ENCODE results near the gene SLC35B3.
"Not testable (repeated sequence)": the region's sequence is repeated elsewhere in the genome, so short reads cannot be mapped to it uniquely, and the experiment has no call there.

SLC35B3 gene

DNA sequence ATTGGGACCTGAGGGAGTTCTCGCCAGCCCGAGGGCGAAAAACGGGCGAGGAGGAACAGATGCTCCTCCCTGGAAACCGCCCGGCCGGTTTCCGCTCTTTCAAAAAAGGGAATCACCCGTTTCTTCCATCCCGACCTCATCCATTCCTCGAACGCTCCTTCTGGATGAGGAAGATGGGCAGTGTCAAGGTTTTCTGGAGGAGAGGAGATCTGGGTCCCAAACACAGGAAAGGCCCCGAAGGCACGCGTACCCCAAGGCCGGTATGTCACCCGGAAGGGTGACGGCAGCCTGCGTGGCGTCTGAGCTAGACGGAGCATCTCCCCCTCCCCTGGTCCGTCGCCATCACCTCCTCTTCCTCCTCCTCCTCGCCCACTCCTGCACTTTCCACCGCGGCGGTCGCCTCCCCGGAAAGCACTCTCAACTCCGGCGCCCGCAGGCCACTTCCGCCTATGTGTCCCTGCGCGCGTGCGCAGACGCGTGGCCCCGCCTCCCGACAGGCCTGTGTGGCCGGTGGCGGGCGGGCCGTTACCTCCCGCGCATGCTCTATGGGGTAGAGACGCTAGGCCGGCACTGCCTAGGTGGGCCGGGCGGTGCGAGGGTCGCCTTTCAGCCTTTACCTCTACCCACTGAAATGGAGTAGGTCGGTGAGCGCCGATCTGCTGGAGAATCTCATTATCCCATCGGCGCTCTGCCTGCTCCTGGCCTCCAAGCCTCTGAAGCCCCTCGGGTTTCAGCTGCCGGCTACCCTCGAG, at the start of gene SLC35B3:
TSS of gene SLC35B3 (minus strand) at position 453 of the 752 bp plus-strand sequence.
- DNase-seq (ENCODE audit: low read depth) = peak; percentile 98

DNA sequence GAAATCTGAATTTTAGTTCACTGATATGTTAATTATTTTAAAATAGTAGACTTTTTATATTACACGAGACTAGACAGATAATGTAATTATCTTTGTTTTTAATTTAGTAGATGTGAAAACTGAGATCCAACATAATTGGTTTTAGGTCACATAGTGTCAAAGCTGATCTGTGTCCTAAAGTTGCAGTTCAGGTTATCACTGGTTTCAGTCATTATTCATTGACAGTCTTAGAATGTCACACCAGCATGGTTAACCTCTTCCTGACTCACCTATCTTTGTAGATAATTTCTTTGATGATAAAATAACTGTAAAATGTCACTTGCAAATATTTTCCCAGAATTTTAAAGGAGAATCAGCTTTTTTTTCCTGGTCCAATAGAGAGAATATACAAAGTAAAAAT, 48.3 kb upstream of the SLC35B3 start:
- no peak for DNase-seq (ENCODE audit: low read depth)

DNA sequence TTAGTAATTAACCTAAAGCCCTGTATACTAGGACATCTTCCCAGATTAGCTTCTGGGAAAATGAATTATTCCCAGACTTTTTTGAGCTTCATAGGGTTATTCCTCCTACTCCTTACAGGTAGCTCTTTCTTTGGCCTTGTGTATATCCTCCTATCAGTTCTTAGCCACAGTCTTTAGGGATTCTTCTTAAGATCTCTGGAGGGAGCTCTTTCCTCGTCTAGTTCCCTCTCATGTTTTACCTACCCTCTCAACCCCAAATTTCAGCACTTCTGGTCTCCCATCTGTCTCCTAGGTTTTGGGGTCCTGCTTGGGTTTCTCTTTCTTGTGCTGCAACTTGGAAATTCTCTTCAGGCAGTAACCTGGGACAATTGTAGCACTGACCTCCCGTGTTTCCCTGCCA, 46.4 kb upstream of the SLC35B3 start:
- DNase-seq (ENCODE audit: low read depth) = no peak

DNA sequence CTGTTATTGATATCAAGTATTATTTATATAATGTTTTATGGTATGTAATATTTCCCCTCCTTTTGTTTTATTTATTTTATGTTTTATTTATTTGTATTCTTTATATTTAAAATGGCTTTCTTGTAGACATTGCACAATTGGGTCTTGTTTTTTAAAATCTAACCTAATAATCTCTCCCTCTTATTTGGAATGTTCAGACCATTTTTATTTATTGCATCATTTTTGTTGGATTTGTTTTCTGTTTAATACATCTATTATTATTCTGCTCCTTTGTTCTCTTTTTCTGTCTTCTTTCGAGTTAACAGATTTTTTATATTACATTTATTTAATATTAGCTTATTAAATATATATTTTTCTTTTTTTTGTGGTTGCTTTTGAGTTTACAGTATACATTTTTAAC, 43.1 kb upstream of the SLC35B3 start:
- DNase-seq (ENCODE audit: low read depth) = no peak

DNA sequence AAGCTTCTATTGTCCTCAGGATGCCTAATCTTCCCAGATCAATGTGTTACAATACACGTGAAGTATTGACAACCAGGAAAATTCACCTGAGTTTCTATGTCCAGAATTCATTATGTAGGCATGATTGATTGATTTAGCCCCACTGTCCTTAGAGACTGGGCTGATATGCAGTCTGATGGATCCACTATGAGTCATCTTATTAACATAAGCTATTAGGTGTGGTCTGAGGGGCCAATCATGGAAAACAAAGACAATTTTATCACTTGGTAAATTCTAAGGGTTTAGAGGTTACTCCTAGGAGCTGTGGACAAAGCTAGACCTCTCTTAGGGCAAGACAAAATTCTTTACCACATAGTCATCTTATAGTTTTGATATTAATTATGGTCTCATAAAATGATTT, 41.3 kb upstream of the SLC35B3 start:
- no peak for DNase-seq (ENCODE audit: low read depth)

DNA sequence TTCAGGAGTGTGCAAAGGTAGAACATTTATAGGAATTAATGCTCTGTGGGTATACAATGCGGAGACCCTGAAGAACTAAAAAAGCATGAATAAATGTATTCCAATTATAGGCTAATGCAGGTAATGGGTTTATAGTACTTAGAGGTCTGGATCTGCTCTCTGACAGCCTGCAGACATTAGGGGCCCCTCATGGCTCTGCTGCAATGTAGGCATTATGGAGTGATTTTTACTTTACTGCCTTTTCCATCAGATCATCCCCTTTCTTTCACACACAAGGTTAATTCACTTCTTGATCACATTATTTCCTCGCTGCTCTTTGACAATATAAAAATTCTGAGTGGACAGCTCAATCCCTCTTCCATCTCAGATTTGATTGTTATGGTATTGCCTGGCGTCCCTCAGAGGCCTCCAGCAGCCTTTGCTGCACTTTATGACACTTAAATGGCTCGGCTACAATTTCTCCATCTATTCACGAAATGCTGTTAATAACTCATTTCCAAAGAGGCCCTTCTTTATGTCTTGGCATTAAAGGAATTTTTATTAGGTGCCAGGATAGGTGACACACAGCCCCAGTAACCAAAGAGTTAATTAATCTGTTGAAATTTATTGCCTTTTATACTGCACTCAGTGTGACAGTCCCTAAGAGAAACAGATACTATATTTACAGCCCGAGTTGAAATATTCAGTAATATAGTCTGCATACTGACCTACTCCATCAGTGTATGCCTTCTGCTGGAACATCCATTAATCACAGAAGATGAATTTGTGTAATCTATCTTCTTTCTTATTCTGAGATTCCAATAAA, 33.4 kb upstream of the SLC35B3 start:
- no peak for DNase-seq (ENCODE audit: low read depth)

DNA sequence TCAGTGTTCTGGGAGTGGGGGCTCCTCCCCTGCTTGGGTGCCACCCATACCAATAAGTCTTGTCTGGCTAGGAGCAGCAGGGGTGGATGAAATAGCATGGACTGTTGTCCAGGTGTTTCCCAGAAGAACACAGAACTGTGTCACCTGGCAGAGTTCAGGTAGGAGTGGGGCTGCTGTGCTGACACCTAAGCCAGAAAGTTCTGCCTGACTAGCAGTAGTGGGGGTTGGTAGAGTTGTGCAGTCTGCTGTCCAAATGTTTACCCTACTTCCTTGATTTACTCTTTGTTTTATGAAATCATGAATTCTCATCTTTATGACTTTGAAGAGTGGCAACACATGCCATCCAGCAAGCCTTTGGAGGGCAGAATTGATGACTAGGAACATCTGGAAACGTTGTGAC, 27.3 kb upstream of the SLC35B3 start:
- DNase-seq (ENCODE audit: low read depth) = no peak

DNA sequence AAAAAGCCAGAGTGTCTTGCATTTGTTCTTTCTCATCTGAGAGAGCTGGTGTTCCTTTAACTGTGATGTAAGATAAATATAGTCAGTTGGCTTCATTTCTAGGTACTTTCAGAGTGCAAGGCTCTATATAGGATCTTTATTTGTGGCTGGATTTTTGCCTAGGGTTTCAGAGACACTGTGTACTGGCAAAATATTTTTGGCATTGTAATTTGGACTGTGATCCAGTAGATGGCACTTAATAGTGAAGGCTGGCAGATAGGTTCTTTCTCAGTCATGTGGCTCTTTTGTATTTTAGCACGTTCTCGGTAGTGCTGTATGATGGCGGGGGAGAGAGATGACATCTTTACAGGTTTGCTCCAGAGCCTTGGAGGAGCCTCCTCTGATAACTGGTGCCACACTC, 26.8 kb upstream of the SLC35B3 start:
- no peak for DNase-seq (ENCODE audit: low read depth)

DNA sequence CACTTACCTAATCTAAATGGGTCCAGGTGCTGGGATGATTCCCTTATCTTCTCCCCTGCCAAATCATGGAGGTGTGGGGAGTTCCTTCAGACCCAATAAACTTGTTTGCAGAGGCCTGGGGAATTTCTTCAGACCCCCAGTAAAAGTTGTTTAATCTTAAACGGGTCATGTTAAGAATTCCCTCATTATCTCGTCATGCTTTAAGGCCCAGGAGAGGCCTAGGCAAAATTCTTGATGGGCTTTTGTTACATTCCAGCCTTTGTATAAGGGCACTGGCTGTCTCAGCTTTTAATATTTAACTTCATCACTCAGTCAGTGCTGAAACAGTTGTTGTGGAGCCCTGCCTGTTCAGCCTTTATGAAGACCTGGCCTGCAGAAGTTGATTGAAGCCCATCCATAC, 11.0 kb upstream of the SLC35B3 start:
- no peak for DNase-seq (ENCODE audit: low read depth)

DNA sequence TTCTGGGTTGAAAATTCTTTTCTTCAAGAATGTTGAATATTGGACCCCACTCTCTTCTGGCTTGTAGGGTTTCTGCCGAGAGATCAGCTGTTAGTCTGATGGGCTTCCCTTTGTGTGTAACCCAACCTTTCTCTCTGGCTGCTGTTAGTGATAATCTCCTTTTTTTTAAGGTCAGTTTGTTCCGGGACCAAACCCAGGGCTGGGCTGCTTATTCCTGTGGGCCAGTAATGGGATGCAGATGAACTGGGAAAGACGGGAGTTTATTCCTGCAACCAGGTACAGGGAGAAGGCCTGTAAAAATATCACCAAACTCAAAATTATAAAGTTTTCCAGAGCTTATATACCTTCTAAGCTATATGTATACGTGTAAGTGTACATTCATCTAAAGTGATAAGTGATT, 10.6 kb upstream of the SLC35B3 start:
- DNase-seq (ENCODE audit: low read depth) = not testable (repeated sequence)

DNA sequence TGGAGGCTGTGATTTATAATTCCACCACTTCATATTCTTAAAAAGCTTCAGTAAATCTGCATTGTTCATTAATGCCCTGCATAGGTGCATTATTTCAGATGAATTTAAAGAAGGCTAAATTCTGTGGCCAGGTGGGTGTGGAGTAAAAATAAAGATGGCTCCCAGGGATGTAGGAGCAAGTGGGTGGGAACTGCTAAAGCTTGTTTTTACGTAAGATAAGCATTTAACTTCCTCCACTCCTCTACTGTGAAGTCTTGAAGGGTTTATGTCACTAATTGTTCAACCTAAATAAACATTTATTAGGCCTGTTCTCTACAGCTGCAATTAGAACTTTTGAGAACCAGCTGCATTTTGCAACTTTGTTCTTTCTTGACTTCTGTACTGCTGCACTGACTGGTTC, 6.8 kb upstream of the SLC35B3 start:
- no peak for DNase-seq (ENCODE audit: low read depth)

DNA sequence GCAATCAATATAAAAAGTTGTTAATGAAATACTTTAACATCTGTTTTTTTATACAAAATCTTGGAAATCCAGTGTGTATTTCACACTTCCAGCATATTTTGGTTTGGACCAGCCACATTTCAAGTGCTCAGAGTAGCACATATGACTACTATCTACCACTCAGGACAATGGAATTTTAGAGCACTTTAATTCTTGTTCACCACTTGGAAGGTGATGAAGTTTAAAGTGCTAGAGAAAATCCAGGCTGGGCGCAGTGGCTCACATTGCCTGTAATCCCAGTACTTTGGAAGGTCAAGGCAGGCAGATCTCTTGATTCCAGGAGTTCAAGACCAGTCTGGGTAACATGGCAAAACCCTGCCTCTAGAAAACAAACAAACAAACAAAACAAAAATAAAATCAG, 6.1 kb upstream of the SLC35B3 start:
- DNase-seq (ENCODE audit: low read depth) = no peak

DNA sequence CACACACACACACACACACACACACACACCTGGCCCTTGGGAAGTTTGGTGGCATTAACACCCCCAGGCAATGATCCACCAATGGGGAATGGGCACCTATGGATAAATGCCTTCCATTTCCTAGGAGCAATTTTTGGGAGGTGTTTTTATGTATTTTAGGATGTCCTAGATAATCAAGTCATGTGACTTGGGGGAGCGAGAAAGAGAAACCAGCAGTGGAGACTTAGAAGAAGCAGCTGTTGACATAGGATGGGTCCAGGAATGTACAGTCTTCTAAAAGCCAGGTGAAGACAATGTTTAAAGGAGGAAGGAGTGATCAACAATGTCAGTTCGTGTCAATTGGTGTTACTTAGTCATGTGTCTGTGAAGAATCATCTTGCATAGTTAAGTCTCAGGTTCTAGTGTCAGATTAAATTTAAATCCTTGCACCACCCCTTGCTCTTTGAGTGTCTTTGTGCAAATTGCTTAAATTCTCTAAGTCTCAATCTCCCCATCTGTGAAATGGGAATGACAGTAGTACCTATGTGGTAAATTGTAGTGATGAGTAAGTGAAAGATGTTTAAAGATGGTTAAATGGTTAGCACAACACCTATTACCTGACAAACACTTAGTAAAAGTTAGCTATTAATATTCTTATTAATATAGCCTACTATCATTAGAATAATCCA, 4.4 kb upstream of the SLC35B3 start:
- DNase-seq (ENCODE audit: low read depth) = no peak

DNA sequence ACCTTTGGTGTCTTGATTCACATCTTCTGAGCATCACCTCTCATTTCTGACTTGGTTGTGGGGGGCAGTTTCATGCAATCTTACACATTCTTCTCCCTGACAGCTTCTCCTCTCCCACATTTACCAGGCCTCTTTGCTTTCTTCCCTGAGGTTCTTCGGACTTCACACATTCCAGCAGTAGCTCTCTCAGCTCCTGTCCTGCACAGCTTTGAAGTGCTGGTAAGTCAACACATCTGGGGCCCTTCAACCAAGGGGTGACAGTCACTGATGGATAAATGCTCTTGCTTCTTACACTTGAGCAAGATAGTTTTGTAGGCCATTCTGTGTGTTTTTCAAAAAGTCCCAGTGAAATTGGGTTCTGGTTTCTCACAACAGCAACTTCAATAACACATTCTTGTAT, 2.5 kb upstream of the SLC35B3 start:
- DNase-seq (ENCODE audit: low read depth) = no peak

DNA sequence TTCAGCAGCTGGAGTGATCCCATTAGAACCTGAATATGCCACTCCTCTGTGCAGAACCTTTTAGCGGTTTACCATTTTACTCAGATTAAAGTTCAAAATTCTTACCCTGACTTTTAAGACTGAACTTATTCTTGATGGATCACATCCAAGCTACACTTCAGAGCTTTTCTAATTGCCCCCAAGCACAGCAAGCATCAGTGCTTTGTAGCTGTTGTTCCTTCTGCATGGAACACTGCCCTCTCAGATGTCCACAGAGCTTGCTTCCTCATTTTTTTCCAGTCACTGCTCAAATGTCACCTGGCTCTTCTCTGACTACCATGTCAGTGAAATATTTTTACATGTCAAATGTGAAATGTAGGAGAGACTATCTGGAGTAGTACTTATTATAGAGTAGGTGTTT, 1.6 kb upstream of the SLC35B3 start:
- DNase-seq (ENCODE audit: low read depth) = no peak

DNA sequence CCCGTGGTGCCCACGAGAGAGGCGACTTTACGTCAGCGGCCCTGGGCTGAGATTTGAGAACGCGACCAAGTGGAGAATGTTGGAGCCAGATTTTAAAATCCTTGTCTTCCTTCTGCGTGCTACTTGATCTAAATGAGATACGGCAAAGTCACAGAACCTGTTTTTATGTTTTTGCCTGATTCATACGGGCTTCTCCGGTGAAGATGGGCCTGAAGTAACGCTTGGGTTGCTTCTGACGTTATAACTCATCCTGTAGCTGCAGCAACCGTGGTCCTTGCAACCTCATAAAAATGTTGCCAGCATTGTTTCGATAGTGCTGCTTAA, 462 bp upstream of the SLC35B3 start:
- DNase-seq (ENCODE audit: low read depth) = no peak

DNA sequence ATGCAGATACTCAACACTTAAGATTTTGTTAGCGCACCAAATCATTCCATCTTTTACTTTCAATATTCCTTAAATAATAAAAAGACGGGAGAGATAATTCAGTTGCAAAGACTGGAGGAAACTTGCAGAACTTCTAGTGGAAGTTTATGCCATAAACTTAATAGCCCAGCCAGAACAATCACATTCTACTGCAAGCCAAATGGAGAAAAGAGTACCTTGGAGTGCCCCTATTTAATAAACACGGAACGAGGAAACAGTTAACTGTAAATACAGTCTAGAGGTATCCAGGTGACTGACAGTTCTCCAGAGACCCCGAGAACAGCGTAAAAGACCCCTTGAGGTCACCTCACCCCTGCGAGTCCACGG, 635 bp downstream of the SLC35B3 start:
- DNase-seq (ENCODE audit: low read depth) = no peak

DNA sequence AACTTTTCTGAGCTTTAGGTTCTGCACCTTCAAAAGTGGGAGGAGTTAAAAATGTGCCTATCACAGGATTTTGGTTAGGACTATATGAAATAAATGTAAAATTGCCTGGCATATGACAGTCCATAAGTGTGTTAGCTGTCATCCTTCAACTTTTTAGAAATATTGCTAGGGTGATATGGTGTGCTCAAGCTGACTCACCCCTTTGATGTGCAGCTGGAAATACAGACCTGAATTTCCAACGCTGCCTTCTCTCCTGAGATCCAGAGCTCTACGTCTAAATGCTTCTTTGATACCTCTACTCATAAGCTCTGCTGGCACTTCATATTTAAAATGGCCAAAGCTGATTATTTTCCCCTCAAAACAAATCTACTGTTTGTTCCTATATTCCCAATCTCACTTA, 2.7 kb downstream of the SLC35B3 start:
- no peak for DNase-seq (ENCODE audit: low read depth)

DNA sequence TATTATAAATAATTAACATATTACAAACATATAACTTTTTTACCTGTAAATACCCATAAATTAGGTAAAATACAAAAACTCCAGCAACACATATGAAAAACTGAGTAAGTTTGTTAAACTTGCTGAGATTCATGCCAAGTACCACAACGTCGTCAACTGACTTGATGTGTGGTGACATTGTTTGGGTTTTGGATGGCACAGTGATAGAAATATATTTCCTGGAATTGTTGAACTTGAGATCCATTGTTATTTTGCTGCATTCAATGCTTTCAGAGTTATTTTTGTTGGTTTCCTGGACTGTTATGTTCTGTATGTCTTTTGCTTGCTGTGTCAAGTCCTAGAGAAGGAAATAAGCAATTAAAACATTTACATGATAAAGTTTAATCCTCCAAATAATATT, 5.5 kb downstream of the SLC35B3 start:
- no peak for DNase-seq (ENCODE audit: low read depth)

DNA sequence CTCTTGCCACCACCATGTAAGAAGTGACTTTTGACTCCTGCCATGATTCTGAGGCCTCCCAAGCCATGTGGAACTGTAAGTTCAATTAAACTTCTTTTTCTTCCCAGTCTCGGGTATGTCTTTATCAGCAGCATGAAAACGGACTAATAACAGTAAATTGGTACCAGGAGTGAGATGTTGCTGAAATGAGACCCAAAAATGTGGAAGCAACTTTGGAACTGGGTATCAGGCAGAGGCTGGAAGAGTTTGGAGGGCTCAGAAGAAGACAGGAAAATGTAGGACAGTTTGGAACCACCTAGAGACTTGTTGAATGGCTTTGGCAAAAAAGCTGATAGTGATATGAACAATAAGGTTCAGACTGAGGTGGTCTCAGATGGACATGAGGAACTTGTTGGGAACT, 8.8 kb downstream of the SLC35B3 start:
- DNase-seq (ENCODE audit: low read depth) = not testable (repeated sequence)

DNA sequence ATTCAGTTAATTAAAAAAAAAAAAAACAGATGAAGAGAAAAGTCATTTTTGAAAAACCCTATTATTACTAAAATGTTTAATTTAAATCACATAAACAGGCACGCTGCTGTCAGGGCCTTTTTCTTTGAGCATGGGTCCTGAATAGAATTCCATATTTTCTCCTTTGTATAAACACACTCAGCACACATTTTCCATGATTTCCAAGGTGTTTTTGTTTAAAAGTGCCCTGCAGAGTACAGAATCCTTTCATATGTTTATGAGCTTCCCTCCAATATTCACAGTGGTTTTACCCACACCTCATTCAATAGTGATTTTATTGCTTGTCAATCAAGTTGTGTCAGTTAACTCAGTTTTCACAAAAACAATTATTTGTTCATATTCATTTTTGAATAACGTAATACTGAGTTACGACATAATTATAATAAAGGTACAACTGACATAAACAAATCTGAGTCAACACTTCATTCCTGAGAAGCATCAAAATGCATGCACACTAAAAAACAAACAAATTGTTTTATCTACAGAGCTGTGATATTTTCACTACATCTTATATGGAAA, 15.2 kb downstream of the SLC35B3 start:
- no peak for DNase-seq (ENCODE audit: low read depth)

DNA sequence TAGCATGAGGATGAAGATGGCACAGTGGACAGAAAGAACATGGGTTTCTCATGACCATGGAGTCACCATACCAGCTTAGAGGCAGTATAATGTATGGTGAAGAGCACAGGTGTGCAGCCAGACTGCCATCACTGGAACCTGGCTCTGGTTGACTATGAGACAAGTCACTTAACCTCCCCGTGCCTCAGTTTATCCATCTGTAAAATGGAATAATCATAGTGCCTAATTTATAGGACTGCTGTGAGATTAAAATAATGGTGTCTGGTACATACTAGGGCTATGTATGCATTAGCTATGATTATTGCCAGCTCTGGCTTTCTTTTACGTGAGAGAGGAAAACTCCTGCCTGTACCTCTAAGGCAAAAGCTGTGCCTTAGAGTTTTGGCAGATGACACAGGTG, 19.4 kb downstream of the SLC35B3 start:
- DNase-seq (ENCODE audit: low read depth) = no peak

DNA sequence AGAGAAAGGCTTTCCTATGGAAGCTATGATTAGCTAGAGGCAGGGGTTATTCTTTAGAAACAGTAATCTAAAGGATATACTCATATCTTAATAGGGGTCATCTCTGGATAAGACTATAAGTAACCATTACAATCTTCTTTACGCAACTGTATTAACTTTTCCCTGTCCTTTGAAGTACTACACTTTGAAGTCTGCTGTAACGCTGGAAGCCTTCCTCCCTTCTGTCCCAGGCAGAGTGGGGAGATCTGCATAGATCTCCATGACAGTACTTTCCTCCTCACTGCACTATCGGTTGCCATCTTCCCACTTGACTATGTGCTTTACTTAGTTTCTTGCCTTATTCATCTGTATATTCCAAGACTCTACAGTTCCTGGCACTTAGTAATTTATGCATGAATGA, 20.1 kb downstream of the SLC35B3 start:
- DNase-seq (ENCODE audit: low read depth) = no peak

All from activated T-helper 9 cell treated with anti-CD3 and anti-CD28 coated beads, Interleukin-2, amount 50 U/mL, for 16 hours (primary cell).